ENCODE results near the gene DGKK.

- TF ChIP-seq CTCF (IDR thresholded peaks at IDR 0.05) (no peak), POLR2A (IDR thresholded peaks at IDR 0.05) (no peak)
These were observed 28.1 kb downstream of the DGKK start for GRCh38 chrX:50442426-50443116.
